GM21528 (cell line): ENCODE results near the gene SLC38A2.

Experiments
- ATAC-seq: cut with Tn5 transposase; IDR thresholded peaks from one replicate; pipeline ENCODE4 v1.9.1; 2021; ENCODE audit warnings: mild to moderate bottlenecking, moderate library complexity; ENCODE audit not compliant: unreplicated experiment, low FRiP score

The SLC38A2 gene

DNA sequence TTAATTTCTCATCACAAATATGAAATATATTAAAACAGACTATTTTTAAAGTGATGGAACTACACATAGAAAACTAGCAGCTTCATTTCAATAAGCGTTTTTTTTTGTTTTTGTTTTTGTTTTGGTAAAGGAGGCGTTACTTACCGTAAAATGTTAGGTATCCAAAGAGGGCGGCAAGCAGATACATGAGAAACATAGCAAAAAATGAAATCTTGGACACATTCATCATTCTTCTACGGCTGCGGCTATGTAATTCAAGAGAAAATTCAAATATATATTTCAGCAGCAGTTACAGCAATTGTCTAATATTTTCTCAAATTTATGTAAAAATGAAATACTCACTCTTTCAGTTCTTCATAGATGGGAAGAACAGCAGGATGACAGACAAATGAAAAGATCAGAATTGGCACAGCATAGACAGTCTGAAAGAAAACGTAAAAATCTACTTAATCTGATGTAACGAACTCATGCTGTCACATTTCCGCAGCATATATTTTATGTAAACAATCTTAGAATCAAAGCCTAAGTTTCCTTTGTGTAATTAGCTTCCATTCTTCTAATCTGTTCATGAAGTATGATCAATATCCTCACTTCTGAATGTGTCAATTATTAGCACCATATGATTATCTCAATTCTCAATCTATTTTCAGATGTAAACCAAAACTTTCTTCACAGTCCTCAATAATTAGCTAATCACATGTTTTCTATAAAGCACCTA, 8.8 kb downstream of the SLC38A2 start:
- no peak for ATAC-seq

DNA sequence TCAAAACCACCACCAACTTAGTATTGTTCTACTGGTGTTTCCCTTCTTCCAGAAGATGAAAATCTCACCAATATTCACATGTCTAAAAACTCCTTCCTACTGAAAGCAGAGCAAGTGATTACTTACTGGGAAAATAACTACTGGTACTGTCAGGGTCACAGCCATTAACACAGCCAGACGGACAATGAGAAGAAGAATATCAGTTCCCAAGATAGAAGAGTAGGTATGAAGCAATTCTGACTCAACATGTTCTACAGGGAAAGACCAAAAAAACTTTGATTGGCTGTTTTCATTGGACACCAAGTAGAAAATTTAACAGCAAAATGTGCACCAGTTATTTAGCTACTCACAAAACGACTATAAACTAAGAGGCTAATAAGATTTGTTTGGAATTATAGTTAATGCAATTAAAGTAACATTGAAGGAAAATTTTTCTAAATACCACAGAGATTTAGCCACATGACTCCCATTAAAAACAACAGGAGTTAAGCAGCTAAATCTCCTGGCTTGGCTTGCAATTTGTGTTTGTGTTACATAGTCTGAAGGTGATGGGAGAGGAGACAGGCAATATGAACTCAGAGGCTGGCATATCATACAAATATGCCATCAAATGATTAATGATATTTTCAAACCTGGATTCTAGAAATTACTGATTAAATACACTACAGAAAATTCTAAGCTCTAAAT, 9.5 kb downstream of the SLC38A2 start:
- no peak for ATAC-seq

DNA sequence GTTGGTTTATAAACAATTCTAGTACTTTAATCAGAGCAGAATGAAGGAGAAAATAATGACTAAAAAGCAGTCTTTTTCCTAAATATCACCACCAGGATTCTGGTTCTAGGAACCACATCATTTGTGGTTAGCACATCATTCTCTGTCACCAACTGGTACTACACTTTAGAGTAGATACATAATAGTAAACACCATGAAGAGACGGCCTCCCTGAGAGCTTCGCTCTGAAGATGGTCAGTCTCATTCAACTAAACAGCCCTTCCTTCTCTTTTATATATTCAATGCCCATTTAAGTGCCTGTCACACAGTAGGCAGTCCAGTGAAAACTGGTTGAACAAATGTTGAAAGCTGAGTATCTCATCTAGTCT, 10.9 kb downstream of the SLC38A2 start:
- ATAC-seq, result no peak

DNA sequence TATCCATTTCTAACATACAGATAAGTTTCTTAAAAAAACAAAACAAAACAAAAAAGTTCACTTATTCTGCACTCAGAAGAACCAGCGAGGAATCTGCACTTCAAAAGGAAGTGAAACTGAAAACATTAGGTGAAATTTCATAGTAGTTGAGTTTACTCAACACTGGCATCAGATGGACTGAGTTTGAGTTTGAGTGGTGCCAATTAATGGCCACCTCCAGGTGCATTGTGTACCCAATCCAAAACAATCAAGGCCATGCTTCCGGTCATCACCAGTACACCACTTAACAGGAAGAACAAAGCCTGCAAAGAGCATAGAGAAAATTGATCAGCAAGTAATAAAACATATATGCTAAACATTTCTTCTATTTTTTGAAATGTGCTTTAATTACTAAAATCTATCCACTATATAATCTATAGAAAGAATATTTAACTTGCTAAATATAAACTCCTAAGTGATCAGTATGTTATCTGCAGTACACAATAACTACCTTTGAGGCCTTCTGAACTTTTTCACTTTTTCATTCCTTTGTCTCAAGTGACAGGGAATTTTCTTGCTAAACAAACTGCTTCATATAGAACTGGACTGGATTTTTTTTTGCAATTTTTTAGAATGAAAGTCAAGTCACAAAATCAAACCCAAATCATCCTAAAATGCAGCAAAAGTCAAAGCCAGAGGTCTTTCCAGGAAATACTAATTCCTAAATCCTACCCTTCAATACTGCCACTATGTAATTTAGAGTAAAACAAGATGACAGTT, 11.5 kb downstream of the SLC38A2 start:
- no peak for ATAC-seq

DNA sequence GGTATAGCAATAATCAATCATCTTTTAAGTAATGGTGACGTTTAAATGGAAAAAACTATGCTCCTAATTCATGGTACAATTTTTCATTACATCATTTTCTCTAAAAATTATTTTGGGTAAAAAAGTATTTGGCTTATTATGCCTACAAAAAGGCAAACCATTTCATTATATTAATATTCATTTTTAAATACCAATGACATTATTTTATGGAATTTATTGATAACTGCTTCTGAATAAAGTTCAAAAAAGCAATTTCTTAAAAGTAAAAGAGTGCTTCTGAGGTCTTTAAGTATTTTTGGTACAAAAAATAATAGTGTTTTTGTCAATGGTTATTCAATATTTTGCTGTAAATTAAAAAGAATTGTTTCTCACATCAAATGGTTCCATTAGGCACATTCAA, 12.2 kb downstream of the SLC38A2 start:
- ATAC-seq, result no peak

DNA sequence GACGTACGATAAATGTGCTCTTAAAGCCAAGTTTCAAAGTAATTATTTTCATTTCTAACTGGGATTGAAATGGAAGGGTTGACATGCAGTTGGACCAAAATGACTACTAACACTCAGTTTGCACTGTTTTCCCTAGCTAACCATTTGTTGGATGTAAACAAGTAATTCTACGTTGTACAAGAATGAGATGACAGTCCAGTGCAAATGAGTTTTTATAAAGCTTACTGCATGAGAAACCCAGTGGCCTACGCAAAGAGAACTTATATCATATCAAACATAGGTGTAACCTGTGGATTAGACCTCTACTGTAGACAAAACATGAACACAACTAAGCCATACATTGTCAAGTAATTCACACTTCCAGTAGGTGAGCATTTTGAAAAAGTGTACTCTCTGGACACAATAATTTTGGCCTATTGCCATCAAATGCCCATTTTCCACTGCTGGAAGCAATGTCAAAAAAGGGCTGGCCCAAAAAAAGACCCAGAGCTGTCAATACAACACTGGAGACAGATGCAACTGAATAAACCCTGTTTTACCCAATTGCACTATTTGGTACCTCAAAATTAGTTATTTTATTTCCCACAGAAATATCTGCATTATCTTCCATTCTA, 12.8 kb downstream of the SLC38A2 start:
- ATAC-seq, result no peak

DNA sequence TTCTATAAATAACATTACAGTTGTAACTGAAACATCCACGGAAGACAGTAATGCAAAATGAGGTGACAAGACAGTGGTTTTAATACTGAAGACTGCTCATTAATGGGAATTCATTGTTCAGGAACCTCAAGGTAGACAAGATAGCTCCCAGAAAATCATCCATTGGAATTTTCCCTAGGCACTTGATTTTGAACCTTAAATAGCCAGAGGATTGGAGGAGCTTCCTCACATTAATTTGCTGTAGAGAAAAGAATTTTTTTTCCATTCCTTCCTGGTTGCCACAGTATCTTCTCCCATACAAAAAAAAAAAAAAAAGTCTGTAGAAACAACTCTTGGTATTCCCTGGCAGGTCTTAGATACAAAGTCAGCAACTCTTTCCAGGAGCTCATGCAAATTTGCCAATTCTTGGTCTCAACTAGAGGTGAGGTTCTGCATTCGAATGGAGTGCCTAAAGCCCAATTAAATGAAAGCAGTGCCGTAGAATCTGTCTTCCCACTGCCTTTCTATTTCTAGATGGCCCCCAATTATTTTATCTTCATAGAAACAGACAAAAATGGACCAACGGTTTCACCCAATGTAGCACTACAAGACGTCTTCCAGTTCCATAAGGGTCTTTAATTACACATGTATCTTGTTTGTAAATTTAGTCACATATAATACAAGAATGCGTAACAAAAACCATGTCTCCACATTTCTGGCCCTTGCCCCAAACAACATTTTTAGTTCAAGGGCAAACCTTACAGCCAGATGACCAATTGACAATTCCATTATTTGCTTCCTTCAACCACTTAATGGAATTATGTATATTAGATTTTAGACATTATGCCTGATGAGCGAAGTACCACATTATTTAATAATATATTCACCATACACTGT, 13.5 kb downstream of the SLC38A2 start:
- ATAC-seq, result no peak

DNA sequence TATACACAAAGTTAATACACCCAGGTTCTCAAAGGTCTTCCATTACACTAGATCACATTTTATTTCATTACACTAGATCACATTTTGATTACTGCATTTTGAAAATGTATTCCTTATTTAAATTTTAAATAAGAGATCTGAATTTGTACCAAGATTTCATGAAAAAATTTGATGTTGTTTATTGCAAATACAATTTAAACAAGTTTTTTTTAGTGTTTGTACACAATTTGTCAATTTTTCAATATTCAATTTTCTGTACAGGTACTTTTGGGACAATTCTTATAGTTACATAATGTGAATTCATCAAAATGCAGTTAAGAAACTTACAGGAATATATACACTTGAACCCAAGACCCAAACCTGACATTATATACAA, 14.3 kb downstream of the SLC38A2 start:
- no peak for ATAC-seq

DNA sequence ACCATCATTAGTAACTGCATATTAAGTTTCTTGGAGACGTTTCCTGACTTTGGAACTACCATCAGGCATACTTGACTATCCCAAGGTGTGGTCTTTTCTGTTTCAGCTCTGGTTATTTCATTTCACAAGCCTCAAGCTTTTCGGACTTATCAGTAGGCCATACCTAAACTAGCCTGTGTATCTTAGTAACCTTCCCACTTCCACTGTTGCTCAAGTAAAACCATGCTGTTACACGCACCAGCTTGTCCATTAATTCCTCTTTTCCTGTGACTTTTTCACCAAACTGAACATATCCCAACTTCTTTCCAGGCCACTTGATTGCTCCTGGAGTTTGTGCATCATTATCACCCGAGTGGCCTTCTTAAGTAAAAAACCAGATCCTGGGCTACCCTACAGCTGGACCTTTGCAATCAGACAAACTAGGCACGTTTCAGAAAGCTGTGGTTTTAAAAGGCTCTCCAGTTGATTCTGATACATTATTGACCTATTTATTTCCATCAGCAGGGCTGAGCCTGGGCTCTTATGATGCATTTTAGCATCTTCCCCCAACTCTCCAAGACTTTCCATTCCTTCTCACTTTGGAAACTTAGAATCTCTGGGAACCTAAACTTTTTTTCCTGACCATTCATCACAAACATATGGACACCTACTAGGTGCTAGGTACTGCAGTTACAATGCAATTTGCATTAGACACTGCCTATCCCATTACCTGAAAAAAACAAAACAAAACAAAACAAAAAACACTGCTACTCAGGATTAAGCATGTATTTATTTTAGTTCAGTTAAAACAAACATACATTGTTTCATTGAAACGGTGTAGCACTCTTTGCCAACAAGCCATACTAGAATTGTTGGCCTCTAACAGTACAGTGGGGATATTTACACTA, 14.9 kb downstream of the SLC38A2 start:
- ATAC-seq, result no peak

DNA sequence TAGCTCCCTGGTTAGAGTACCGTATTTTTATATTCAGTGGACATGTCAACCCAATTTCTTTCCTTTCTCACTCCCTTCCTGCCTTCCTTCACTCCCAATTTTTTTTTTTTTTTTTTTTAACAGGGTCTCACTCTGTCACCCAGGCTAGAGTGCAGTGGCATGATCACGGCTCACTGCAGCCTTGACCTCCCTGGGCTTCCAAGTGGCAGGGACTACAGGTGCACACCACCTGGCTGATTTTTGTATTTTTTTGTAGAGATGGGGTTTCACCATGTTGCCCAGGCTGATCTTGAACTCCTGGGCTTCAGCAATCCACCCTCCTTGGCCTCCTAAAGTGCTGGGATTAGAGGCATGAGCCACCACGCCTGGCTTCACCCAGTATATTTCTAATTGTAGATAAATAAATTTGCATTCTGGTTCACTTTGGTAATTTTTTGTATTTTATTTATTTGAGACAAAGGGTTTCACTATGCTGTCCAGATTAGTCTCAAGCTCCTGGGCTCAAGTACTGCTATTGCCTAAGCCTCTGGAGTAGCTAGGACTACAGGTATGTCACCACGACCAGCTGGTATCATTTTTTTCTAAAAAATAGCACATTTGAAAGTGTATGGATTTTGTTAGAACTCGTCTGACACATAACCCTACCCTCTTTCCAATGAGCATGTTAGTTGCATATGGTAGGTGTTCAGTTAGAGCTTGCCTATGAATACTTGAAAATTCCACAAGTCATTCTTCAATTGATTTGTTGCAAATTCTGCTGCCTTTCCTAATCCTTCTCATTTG, 15.7 kb downstream of the SLC38A2 start:
- ATAC-seq, result no peak

DNA sequence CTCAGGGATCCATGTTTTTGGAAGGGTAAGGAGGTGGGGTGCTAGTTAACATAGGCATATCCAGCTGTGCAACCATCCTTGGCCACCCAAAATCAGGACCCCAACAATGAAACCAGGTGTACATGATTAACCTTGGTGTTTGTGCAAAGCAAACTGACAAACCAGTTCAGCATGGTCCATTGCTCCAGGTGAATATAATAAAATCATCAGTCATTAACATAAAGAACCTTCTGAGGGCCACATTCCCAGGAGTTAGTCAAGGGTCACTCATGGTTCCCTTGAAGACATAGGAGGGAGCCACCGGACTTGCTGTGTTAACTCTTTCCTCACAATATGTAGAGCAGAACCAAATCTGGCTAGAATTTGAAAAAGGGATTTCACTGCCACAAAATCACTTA, 17.8 kb downstream of the SLC38A2 start:
- no peak for ATAC-seq

DNA sequence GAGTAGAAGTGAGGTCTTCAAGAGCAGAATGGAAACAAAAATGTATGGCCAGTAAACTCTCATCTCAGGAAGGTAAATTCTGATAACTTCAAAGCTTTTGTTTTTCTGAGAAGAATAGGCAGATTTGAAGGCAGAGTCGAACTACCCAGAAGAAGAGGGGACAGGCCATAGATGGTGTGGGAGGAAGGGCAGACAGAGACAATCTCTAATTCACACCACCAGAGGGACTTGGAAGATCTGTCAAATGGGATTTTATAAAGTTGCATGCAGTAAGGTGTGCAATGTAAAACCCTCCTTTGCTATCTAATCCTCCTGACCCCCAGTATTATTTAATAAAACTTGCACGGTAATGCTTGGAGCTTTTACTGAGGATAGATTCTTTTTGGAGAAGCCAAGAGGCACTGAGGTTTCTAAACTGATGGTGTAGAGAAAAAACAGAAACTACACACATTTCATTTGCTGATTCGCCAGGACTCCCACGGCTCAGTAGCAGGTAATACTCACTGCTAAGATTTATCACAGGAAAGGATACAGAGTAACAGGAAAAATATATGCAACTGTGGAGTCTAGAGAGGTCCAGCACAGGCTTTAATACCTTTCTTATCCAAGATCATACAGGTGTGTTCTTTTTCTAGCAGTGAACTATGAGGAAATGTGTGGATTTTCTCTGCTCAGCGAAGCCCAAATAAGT, 18.3 kb downstream of the SLC38A2 start:
- no peak for ATAC-seq

DNA sequence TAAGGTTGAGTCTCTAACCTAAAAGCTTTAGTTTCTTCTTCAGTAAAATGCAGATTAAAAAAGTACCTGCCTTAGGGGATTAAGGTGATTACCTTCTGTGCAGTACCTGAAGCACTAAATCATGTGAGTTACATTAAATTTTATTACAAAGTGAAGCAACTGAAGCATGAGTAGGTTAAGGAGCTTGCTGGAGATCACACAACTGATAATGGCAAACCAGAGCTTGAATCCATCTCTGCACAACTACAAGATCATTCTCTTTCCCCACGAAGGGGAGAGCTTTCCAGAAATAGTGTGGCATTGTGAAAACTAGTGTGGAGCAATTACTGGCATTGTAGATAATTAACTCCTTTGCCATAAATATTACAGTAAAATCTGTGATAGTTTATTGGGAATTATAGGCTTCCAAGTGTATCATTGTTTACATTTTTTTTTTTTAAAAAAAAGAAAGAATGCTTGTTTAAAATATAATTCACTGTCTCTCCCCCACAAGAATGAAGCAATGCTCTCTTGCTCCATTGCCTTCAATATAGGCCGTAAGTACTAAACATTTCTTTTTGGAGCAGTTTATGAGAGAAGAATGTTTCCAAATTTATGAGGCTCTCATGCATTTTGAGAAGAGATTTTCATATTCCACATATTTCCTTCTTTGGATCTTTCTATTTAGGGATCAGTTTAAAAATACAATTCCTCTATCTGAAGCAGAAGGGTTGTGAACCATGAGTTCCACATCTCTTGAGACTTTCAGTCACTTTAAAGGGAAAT, 20.5 kb downstream of the SLC38A2 start:
- no peak for ATAC-seq

DNA sequence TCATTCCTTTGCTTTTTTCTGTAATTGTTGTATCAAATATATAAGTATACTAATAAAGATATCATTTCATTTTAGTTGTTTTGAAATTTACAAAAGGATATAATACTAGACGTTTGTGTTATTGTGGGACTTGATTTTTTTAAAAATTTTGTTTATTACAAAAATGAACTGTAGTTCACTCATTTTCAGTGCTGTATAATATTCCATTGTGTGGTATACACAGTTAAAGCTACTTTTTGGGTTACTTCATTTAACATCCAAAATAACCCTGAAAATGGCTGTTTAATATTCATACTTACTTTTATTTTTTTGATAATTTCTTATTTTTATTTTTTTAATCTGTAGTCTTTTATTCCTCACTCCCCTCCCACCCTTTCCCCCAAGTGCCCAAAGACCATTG, 21.4 kb downstream of the SLC38A2 start:
- ATAC-seq, result no peak

DNA sequence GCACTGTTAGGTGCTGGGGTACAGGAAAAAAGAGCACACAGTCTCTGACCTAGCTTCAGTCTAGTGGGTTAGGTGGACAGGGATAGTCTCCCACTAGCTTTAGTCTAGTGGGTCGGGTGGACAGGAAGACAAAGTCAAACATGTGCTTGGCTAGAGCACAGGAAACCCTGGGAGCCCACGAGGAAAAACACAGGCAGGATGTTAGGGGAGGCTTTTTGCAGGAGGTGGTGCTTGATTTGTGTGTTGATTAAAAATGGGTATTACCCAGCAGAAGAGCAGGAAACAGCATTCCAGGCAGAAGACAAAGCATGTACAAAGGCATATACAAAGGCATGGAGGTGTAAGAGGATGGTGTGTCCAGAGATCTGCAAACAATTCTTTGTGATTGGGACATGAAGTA, 23.3 kb downstream of the SLC38A2 start:
- no peak for ATAC-seq

DNA sequence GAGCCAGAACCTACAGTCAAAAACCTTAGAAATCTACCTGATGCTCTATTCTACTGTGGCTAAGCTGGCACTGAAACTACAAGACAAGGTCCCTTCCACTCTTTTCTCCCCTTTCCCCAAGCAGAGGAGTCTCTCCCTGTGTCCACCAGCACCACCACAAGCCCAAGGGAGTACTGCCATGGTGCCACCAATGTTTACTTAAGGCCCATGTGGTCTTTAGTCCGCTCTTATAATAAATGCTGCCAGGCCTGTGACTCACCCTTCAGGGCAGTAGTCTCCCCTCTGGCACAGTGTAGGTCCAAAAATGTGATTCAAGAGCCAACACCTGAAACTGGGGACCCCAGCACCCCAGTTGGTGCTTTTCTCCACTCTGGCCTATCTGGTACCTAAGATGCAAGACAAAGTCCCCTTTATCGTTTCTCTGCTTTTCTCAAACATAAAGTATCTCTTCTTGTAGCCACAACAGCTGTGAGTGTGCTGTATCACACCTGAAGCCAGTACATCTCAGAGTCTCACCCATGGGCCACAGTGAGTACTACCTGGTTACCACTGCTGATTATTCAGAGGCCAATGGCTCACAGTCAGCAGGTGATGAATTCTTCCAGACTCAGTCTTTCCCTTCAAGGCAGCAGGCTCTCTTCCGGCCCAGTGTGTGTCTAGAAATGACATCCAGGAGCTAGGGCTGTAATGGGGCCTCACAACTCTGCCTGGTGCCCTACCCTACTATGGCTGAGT, 29.3 kb downstream of the SLC38A2 start:
- ATAC-seq, result no peak

DNA sequence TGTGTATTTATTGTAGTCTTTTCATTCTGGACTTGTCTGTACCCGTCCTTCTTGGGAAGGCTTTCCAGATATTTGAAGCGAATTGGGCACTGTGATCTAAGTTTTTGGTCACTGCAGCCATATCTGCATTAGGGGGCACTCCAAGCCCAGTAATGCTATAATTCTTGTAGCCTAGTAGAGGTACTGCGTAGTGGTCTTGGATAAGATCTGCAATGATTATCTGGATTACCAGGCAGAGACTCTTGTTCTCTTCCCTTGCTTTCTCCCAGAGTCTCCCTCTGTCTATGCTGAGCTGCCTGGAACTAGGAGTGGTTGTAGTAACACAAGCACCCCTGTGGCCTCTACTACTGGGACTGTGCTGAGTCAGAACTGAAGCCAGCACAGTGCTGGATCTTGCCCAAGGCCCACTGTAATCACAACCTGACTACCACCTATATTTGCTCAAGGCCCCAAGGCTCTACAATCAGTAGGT, 30.0 kb downstream of the SLC38A2 start:
- ATAC-seq, result no peak
